ENCODE measurements around the gene CCDC51.
"Not testable (repeated sequence)": the region's sequence is repeated elsewhere in the genome, so short reads cannot be mapped to it uniquely, and the experiment has no call there.

CCDC51 gene

DNA sequence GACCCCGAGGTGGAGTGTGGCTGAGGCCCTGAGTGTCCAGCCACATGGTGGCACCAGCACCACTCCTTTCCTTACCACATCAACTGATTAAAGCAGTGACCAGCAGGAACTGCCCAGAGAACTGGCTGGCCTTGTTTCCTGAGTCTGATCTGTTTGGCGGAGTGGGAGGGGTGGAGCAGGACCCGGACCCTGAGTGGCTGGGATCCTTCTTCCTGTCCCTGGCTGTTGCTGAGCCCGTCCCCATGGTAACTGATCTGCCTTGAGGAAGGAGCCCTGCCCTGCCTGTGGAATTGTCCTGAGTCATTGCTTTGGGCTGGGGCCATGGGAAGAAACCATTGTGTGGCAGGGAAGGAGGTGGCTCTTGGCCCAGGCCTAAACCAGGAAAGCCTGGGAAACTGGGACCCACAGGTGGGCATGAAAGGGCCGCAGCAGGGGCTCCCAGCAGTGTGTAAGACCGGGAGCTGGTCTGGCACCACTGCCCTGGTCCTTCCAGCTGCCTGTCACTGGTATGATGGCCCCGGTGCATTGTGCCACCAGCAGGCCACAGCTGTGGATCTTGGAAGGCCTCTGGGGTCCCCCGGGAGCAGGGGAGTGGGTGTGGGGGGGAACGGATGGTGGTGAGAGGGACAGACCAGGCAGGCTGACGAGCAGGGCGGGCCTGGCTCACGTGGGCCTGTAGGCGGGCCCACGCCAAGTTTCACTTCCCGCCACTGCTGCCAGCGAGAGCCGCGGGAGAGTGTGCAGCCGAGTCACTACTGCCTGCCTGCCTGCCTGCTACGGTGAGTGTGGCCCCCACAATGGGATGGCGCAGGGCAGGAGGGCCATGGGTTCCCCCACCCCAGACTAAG, 25.8 kb upstream of the CCDC51 start:
- DNase-seq, result peak; percentile 80

DNA sequence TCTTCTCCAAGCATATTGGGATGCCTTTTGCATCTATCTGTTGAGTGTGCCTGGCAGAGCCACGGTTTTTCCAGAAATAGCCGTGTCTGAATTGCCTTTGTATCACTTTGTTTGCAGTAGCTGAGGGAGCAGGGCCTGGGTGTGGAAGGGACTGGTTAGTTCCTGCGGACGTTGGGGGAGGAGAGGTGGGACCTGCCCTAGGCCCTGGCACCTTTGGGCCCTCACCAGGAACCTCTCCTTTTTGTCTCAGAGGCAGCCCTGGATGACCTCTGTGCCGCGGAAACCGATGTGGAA, 25.3 kb upstream of the CCDC51 start:
- DNase-seq, result no peak

DNA sequence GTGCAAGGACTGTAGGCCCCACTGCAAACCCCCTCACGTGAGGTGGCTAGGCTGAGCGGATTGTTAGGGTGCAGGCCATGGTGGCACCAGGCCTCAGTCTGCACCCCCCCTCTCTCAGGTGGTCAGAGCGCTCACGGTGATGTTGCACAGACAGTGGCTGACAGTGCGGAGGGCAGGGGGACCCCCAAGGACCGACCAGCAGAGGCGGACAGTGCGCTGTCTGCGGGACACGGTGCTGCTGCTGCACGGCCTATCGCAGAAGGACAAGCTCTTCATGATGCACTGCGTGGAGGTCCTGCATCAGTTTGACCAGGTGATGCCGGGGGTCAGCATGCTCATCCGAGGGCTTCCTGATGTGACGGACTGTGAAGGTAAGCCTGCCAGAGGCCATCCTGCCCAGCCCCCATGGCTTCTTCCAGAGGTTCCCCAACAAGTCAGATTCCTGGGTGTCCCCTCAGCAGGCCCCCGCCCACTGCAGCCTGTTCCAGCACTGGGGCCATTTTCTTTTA, 24.8 kb upstream of the CCDC51 start:
- no peak for DNase-seq

DNA sequence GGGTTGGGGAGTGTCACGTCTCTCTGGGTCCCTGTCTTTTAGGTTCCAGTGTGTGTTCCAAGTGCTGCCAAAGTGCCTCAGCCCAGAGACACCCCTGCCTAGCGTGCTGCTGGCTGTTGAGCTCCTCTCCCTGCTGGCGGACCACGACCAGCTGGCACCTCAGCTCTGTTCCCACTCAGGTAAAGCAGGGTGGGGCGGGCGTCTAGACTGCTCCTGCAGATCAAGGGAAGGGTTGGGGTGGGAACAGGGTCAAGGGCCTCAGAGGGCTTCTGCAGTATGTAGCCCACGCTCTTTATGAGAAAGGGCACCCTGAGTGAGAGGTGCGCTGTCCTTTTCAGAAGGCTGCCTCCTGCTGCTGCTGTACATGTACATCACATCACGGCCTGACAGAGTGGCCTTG, 23.8 kb upstream of the CCDC51 start:
- no peak for DNase-seq

DNA sequence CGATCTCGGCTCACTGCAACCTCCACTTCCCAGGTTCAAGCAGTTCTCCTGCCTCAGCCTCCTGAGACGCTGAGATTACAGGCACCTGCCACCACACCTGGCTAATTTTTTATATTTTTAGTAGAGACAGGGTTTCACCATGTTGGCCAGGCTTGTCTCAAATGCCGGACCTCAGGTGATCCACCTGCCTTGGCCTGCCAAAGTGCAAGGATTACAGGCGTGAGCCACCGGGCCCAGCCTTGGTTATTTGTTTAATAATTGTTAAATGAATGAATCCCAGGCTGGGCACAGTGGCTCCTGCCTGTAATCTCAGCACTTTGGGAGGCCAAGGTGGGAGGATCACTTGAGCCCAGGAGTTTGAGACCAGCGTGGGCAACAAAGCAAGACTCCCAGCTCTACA, 21.8 kb upstream of the CCDC51 start:
- DNase-seq, result not testable (repeated sequence)

DNA sequence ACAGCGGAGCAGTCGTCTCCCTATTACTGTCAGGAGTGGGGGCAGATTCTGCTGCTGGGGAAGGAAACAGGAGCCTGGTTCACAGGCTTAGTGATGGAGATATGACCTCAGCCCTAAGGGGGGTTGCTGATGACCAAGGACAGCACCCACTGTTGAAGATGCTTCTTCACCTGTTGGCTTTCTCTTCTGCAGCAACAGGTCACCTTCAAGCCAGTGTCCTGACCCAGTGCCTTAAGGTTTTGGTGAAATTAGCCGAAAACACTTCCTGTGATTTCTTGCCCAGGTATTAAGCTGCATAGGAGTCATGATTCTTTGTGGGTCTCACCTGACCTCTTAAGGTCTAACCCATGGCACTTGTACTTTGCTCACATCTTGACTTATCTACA, 20.6 kb upstream of the CCDC51 start:
- no peak for DNase-seq

DNA sequence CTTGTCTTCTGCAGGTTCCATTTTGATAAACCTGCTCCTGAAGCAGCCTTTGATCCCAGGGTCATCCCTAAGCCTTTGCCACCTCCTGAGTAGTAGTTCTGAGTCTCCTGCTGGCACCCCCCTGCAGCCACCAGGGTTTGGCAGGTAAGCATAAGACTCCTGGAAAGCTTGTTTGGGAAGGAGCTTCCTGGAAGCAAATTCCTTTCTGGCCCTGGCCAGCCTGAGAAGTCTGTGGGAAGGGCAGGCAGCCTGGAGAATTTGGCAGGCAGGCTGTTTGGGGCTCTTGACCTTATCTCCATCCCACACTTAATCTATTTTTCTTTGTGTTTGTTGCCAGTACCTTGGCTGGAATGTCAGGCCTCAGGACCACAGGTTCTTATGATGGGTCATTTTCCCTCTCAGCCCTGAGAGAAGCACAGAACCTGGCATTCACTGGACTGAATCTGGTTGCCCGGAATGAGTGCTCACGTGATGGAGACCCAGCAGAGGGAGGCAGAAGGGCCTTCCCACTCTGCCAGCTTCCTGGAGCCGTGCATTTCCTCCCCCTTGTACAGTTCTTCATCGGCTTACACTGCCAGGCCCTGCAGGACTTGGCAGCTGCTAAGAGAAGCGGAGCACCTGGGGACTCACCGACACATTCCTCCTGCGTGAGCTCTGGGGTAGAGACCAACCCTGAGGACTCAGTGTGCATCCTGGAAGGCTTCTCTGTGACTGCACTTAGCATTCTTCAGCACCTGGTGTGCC, 20.0 kb upstream of the CCDC51 start:
- no peak for DNase-seq

DNA sequence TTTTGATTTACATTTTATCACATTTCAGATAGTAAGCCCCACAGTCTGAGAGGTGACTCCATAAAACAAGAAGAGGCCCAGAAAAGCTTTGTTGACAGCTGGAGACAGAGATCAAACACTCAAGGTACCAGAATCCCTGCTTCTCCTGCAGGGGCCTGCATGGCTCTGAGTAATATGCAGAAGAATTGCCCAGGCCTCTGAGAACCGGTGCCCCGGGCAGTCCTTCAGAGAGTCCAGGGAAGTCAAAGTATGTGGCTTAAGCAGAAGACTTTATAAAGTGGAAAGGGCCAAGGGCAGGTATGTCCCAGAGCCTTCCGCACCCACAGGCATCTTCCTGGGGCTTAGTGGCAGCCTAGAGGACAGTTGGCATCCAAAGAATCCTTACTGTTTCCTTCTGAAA, 19.4 kb upstream of the CCDC51 start:
- DNase-seq, result no peak

DNA sequence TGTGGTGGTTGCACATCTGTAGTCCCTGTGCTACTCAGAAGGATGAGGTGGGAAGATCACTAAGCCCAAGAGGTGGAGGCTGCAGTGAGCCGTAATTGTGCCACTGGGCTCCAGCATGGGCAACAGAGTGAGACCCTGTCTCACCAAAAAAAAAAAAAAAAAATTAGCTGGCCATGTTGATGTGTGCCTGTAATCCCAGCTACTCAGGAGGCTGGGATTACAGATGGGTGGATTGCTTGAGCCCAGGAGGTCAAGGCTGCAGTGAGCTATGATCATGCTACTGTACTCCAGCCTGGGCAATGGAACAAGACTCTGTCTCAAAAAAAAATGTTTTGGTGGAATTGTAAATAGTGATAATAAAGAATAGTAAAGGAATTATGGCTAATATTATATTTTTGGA, 16.5 kb upstream of the CCDC51 start:
- DNase-seq, result no peak

DNA sequence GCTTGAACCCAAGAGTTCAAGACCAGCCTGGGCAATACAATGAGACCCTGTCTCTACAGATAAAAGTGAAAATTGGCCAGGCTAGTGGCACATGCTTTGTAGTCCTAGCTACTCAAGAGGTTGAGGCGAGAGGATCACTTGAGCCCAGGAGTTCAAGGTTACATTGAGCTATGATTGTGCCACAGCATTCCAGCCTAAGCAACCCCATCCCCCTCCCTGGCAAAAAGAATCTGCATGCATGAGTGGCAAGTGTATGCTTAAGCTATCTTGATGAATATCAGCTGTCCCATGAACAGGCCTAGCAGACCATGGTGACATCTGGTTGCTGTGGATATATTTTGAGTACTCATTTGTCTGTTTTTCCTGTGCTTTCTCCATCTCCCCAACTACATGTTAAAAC, 11.4 kb upstream of the CCDC51 start:
- DNase-seq, result no peak

DNA sequence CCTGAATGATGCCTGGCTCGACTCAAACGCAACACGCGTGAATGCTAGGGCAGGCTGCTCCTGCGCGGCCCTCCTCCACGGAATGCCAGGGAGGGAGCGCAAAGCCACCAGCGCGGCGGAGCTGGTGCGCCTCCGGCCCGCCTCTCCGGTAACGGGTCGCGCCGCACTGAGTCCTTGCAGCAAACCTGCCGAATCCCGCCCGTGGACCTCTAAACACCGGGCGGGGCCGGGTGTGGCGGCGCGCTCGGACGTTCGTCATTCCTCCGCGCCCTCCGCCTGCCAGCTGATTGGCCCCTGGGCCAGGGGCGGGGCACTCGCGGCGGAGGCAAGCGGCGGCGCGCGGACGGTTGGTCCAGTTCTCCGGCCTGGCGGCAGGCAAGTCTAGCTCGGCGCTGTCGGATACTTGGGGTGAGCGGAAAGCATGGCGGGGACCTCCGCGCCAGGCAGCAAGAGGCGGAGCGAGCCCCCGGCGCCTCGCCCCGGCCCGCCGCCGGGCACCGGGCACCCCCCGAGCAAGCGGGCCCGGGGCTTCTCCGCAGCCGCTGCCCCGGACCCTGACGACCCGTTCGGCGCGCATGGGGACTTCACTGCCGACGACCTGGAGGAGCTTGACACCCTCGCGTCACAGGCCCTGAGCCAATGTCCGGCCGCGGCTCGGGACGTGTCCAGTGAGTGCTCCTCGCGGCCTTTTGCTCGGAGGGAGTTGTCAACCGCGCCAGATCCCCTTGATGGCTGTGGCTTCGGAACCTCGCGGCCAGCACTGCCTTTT, 6.7 kb upstream of the CCDC51 start, which contains the start of gene ATRIP:
Gene ATRIP, plus strand, starts transcription at position 313 of the 769 bp plus-strand sequence. Its CDS starts 109 bp downstream, at position 422.
- DNase-seq, result peak; percentile 78

DNA sequence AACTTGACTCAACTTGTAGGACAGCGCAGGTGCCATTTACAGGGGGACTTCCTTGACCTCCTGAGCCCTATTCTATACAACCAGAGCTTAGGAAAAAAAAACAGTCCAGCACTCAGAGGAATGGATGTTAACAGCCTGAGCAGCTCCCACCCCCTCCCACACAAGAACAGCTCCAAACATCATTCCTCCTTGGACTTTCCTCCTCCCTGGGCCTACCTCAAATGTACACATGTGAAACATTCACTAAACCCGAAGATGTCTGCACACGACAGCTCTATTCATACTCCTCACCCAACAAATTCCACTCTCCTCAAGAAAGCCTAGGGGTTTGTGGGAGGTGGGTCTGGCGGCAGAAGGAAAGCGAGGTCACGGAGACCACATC, 6.1 kb upstream of the CCDC51 start:
- DNase-seq, result no peak

DNA sequence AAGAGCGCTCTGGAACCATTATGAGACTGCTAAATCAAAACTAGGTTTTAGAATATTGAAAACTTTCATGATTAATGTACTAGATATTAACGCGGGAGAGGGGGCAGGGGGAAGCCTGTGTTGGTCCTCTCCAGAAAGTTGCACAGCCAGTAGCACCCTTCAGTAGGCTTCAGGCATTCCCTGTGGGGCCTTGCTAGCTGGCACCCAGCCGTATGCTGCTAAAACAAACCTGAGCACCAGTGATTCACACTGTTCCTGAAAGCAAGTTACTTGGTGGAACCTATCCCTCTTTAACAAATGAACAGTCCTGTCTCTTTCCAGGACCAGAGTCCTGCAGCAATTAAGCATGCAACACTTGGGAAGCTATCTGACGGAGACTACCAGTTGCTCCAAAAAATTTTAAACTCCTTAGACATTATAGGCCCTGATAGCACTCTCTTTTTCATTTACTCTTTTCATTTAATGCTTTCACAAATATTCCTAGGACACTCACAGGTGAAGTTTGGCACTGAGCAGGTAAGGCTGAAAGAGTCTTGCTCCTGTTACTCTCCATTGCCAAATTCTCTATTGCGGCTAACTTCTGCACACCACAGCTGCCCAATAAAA, 5.5 kb upstream of the CCDC51 start:
- no peak for DNase-seq

DNA sequence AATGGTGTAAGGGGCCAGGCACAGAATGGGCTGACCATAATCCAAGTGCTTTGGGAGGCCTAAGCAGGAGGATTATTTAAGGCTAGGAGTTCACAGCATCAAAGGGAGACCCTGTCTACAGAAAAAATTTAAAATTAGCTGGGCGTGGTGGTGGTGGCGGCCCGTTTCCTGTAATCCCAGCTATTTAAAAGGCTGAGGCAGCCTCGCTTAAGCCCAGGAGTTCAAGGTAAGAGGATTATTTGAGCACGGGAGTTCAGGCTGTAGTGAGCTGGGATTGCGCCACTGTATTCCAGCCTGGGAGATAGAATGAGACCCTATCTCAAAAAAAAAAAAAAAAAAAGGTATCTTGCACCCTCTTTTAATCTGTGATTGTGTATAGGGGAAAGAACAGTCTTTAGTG, 2.0 kb upstream of the CCDC51 start:
- no peak for DNase-seq

DNA sequence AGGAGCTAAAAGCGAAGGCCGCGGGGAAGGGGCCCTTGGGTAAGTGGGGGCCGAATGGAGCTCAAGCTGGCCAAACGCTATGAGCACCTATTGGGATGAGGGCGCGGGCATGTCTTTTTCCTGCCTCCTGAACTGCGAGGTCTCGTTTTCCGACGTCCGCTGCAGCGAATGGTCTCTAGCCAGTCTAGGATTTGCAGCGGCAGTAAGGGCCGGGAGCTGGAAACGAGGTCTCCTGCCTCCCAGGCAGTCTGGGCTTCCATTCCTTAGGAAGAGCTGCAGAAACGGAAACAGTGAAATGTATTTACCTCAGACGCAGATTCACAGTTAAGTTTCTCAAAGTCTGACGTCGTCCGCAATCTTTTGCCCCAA, 655 bp upstream of the CCDC51 start:
- no peak for DNase-seq

DNA sequence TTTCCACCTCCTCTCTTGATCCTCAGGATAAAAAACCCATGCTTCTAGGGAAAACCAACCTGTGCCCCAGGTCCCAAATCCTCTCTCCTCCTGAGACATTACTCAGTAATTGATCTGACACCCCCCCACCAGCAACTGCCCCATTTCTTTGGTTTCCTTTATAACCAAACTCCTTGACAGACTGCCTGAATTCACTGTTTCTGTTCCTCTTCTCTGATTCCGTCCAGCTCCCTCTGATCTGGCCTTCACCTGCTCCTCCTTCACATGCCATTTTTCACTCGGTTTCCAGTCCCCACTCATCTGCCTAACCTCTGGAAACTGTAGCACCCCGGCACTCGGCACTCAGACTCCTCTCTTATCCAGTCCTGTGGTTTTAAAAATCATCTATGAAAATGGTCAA, 2.1 kb downstream of the CCDC51 start:
- no peak for DNase-seq

DNA sequence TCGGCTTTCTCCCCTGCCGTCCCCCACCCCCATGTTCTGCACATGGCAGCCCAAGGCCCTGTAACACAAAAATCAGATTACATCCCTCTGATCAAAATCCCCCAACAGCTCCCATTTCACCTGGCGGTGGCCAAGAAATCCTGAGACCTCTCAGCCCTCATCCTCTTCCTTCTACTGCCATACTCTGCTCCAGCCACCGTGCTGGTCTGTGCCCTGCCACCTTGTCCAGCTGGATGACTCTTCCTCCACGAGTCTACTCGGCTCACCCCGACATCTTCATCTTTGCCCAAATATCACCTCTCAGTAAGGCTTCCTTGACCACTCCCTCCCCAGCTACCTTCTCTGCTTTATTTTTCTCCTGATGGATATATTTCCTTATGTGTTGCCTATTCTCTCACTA, 3.1 kb downstream of the CCDC51 start:
- DNase-seq, result no peak

DNA sequence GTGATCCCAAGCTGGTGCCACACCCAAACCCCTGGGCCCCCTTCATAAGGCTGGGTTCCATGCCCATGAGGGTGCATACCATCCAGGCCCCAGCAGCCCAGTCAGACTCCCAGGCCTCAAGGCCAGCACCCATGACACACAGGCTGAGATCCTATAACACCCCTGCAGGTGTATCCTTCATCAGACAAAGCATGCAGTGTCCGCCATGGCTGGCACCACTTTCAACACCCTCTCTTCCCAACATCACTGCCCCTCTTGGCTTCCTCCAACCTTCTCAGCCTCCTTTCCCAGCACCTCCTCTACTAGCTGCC, 3.5 kb downstream of the CCDC51 start:
- DNase-seq, result no peak

DNA sequence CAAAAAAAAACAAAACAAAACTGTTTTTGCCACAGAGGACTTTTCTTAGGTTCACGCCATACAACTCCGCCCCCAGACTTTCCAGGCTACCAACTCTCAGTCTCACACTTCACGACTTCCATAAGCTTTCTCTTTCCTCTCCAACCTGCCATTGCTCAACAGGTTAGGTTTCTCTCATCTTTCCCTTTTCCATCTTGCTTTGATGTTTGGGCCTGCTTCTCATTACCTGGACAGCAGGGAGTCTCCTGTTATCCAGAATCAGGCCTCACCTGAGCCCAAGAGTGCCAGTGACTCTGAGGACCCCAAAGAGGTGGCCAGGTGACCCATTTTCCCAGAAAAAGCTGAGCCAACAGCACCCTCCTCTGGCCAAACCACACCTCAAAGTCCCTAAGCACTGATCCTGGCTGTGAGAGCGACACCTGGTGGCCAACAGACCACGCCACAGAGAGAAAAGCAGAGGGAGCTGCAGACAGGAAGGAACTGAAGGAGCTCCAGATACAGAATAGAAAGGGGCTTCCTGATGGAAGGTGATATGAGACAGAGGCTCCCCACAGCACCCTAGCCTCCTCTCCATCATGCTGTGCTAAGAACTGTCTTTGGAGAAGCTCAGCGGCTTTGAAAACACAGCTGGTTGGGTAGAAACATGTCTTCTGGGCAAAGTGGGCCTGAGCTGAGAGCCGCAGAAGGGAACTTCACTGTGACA, 4.0 kb downstream of the CCDC51 start:
- peak; percentile 79 for DNase-seq

DNA sequence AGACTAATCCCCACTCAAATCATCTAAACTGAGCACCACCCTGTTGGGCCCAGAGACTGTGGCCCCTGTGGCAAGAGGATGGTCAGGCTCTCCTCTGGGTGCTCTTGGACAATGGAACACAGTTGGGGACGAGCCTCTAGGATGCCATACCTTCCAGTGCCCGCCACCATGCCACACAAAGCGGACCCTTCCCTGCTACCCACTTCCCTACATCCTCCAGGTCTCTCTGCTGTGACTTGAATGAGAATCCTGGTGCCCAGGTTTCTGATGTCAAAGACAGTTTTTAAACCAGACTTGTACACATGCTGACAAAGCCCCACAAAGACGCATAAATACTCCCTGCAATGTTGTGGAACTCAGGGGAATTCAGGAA, 4.7 kb downstream of the CCDC51 start:
- DNase-seq, result no peak

DNA sequence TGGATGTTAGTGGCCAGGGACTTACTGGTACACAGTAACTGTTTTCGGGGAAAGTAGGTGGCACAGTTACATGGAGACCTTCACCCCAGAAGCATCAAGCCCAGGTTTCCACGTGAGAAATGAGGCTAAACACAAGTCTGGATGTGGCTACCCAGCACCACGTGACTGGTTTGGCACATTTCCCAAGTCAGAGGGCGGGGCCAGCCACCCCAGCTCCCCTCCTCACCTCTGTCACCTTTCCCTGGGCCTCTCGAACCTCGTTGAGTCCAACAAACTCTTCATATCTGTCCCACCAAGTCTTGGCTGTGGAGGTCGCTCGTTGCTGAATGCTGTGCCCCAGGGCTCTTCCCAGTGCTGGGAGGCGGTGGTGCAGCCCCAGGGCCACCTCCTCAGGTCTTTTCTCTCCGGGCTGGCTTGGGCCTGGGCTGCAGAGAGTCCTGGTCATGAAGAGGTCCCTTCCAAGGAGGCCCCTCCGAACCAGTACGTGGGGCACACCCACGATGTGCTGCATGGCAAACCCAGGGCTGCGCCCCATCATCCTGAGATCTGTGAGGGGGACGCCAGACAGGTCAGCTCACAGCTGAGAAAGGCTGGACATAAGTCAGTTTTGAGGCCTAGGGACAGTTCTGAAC, 5.2 kb downstream of the CCDC51 start:
- DNase-seq, result no peak

DNA sequence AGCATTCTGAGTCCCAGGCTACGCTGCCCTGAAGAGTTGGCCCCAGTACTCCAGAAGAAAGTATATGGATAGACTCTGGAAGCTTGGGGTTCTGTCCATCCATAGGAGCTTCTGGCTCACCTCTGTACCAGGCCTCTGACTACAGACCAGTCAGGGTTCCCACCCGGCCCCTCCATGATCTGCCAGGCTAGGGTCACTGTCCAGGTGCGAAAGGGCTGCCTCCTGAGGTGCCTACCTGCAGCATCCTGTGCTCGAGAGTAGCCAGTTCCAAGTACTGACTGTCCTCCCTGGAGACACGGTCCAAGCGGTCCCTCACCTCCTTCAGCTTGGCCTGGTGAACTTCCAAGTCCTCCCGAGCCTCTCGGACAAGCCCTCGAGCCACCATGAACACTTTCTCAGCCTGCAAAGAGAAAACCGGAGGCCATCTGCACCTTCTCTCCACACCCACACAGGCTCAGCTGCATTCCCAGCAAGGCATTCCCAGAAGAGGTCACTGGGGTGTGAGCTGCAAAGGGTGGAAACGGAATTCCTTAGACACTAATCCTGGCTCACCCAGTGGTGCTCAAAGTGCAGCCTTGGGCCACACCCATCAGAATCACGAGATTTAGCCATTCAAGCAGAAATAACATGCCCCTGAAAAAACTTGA, 6.3 kb downstream of the CCDC51 start:
- DNase-seq, result no peak
